GM21737 (cell line): Measurements from ENCODE around the gene SPACDR.
"Not testable (repeated sequence)": the region's sequence is repeated elsewhere in the genome, so short reads cannot be mapped to it uniquely, and the experiment has no call there.

Experiments
- ATAC-seq: cut with Tn5 transposase; IDR thresholded peaks from one replicate; pipeline ENCODE4 v1.9.1; 2021; ENCODE audit warnings: mild to moderate bottlenecking, moderate library complexity; ENCODE audit not compliant: unreplicated experiment

Gene SPACDR

DNA sequence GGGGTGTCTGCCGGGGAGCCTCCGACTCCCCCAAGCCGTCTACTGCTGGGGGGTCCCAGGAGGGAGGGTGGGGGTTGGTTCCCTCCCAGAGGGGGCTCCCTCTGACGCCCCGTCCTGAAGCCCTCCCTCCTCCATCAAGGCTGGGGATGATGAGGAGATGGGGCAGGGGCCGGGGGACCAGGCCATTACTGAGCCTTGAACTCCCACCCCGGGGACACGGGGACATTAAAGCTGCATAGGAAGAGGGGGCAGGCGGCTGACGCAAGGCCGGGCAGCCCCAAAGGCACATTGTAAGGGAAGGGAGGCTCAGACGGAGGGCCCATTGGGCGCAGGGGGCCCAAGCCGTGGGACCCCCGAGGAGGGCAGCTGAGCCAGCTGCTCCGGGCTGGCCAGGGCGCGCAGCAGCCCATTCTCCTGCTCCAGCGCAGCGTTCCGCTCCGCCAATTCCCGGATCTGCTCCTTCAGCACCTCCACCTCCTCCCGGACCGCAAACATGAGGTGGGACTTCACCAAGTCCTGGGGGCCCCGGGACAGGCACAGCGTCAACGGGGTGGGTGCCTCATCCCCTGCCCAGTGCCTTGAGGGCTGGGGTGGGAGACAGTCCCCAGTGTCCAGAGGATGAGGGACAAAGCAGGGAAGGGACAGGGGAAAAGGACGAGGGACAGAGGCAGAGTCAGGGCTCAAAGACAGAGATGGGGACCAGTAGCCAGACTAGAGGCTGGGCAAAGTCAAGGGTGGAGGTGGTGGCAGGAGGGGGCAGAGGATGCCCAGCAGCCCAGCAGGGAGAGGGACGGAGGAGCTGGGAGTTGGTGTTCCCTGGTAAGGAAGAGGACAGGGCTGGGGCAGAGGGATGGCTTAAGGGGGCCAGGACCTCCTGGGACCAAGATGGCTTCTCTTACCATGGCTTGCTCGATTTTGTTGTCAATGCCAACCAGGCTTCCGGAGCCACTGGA lies 2.9 kb upstream of the SPACDR start:
- no peak for ATAC-seq

- ATAC-seq: no peak
These were observed 1.7 kb upstream of the SPACDR start for GRCh38 chr7:100465702-100466311.

GRCh38 chr7:100465299-100465698 lies 1.2 kb upstream of the SPACDR start:
- no peak for ATAC-seq

DNA sequence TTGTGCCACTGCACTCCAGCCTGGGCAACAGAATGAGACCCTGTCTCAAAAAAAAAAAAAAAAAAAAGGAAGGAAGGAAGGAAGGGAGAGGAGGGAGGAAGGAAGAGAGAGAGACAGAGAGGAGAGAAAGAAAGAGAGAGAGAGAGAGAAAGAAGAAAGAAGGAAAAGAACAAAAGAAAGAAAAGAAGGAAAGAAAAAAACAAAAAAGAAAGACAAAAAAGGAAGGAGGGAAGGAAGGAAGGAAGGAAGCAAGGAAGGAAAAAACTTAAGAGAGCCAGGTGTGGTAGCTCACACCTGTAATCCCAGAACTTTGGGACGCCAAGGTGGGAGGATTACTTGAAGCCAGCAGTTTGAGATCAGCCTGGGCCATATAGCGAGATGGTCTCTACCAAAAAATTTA lies 731 bp upstream of the SPACDR start:
- no peak for ATAC-seq

DNA sequence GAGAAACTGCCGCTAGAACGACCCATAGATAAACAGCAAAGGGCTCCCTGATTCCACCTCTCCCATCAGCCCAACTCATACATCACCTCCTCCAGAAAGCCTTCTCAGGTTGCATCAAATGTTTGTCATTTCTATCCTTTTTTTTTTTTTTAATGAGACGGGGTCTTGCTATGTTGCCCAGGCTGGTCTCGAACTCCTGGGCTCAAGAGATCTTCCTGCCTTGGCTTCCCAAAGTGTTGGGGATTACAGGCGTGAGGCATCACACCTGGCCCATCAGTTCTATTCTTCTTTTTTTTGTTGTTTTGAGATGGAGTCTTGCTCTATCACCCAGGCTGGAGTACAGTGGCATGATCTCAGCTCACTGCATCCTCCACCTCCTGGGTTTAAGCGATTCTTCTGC lies 7.0 kb downstream of the SPACDR start:
- ATAC-seq: no peak

DNA sequence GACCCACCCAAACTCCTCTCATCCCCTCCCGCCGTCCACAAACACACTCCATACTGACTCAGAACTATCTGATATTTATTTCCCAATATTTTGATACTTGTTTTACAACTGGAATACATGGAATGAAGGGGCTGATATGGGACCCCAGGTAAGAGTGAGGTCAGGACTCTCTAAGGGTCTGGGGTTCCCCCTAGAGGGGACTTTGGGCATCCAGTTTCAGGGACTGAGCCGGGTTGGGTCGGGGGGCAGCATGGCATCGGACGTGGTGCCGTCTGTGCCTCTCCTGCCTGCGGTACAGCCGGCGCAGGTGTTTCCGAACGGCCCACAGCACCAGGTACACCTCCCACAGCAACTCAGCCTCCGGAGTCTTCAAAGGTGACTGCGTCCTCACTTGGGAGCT lies 7.5 kb downstream of the SPACDR start:
- ATAC-seq: no peak

- ATAC-seq: no peak
These were observed 8.9 kb downstream of the SPACDR start for GRCh38 chr7:100455206-100455605.

- ATAC-seq: not testable (repeated sequence)
These were observed 10.2 kb downstream of the SPACDR start for GRCh38 chr7:100453854-100454253.

GRCh38 chr7:100452513-100452912 lies 11.5 kb downstream of the SPACDR start:
- ATAC-seq: no peak

DNA sequence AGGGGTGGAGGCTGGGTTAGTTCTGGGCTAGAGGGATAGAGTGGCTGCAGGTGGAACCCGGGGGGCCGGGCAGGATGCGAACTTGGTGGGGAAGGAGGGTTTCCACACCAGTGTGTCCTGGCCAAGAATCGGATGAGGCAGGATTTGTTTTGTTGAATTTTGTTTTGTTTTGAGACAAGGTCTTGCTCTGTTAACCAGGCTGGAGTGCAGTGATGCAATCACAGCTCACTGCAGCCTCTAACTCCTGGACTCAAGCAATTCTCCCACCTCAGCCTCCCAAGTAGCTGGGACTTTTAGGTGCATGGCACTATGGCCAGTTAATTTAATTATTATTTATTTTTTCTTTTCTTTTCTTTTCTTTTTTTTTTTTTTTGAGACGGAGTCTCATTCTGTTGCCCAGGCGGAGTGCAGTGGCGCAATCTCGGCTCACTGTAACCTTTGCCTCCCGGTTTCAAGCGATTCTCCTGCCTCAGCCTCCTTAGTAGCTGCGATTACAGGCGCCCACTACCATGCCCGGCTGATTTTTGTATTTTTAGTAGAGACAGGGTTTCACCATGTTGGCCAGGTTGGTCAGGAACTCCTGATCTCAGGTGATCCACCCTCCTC lies 14.8 kb downstream of the SPACDR start:
- ATAC-seq: no peak

GRCh38 chr7:100447363-100447762 lies 16.7 kb downstream of the SPACDR start:
- ATAC-seq: not testable (repeated sequence)

DNA sequence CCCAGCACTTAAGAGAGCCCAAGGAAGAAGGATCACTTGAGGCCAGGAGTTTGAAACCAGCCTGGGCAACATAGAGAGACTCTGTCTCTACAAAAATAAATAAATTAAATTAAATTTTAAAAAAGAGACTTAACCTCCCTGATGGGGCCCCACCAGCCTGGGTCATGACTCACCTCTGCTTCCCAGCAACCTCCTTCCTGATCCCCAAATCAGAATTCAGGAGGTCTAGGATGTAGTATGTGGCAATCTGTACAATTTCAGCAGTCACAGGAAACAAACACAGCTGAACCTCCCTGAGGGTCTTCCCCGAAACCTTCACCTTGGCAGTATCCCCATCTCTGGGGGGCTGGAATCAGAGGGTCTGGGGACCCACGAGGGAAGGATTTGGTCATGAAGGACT lies 18.0 kb downstream of the SPACDR start:
- no peak for ATAC-seq

DNA sequence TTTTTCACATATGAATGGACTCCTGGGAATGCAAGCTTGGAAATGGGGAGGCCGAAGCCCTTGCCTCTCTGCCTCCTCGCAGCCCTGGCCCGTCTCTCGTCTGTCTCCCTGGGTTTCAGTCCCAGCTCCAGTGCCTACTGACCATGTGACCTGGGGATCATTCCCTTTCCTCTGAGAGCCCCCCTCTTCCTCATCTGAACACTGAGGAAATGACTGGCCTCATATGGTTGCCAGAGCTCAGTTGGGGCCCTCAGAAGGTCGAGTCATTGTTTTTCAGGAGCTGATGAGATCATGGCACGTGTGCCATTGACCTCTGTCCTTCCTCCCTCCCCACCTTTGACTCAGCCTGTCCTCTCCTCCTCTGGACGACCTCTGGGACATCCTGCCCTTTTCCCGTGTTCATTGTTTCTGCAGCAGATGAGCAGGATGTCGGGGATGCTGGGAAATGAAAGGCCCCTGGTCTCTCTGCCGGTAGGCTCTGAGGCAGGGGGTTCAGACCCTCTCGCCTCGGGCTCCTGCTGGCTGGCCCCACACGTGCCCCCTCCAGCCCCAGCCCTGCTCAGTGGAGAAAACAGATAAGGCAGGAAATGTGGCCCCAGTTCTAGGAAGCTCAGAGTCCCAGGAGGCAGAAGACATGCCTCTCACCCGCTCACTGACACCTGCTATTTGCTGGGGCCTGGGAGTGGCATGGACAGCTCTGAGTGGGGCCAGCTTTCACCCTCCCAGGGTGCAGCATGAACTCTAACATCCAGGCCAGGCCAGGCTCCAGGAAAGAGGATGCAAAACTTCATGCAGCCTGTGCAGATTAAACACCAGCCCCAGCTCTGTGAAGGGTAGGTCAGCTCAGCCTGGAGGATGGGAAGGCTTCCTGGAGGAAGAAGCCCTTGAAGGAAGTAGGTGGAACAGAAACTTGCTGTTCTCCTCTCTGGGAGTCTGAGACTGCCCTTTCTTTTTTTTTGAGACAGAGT lies 19.5 kb downstream of the SPACDR start:
- ATAC-seq: no peak

GRCh38 chr7:100443096-100443840 lies 20.8 kb downstream of the SPACDR start:
- no peak for ATAC-seq

DNA sequence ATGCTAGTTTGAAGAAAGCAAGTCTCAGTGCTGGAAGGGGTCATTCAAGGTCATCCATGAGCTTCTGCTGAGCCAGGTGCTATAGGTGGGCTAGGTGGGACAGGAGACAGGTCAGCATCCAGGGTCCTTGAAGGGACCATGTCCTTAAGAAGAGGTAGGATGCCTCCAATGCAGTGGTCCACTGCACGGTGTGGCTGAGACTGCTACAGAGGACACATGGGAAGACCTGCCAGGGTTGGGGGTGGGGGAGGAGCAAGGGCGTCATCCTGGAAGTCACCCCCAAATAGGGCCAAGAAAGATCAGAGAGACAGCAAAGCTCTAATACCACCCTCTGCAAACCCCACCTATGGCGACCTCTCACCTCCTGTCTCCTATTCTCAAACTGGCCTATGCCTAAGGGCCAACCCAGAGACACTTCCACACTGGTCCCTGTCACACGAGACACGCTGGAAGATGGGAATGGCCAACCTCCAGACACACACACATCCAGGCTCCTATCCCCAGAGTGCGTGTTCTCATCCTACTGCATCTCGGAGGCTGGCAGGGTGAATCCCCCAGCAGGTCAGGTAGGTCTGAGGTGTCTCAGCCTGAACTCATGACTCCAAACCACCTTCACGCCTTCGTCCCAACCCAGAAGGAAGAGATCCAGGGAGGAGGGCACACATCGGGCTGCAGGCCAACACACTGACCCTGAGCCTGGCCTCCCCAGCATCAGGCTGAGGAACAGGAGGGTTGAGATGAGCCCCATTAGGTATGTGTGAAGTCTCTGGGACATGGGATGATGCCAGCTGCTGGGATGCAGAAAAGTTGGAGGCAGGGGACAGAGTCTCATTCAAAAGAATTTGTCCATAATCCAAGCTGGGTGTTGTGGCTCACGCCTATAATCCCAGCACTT lies 22.2 kb downstream of the SPACDR start:
- ATAC-seq: no peak

DNA sequence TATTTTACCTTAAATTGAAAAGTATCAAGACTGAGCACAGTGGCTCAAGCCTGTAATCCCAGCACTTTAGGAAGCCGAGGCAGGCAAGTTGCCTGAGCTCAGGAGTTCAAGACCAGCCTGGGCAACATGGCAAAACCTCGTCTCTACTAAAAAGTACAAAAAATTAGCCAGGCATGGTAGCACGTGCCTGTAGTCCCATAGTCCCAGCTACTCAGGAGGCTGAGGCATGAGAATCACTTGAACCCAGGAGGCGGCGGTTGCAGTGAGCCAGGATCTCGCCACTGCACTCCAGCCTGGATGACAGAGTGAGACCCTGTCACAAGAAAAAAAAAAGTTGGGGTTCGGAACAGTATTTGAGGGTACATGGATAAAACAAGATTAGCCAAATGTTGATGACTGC lies 24.8 kb downstream of the SPACDR start:
- not testable (repeated sequence) for ATAC-seq

DNA sequence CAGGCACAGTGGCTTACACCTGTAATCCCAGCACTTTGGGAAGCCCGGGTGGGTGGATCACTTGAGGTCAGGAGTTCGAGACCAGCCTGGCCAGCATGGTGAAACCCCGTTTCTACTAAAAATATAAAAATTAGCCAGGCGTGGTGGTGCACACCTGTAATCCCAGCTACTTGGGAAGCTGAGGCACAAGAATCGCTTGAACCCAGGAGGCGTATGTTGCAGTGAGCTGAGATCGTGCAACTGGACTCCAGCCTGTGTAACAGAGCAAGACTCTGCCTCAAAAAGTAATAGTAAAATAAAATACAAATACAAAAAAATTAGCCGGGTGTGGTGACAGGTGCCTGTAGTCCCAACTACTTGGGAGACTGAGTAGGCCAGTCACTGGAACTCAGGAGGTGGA lies 25.3 kb downstream of the SPACDR start:
- ATAC-seq: not testable (repeated sequence)

GRCh38 chr7:100438172-100438571 lies 25.9 kb downstream of the SPACDR start:
- ATAC-seq: no peak
